Thoracic aorta (tissue), 2 donors: ENCODE measurements around the gene MS4A15. TPM values are rescaled to one million over a fixed set of nuclear protein-coding genes. Genes with fewer than 3 reads are reported as not detected.

Experiments
- ATAC-seq: fragments of 150-250 bp; one replicate; pipeline ENCODE4 v1.8.0; 2017; ENCODE audit warnings: low read depth; ENCODE audit not compliant: insufficient number of reproducible peaks, low FRiP score
- DNase-seq: peaks from one replicate; pipeline ENCODE4 v3.0.0-alpha.2; 2020; ENCODE audit warnings: low spot score
- H3K27ac ChIP-seq, 2 donors: fragments of 200-600 bp; sonication (generic); 1 replicate in 1 of 2; 2 replicates in 1 of 2; pipeline ENCODE4 v1.5.1; 2016; ENCODE audit warnings: mild to moderate bottlenecking in 2 of 2, moderate library complexity in 2 of 2
- H3K27me3 ChIP-seq: fragments of 200-600 bp; sonication (generic); replicated peaks from 2 replicates; pipeline ENCODE4 v1.6.0; 2016; ENCODE audit warnings: mild to moderate bottlenecking; ENCODE audit not compliant: insufficient read depth
- H3K36me3 ChIP-seq: fragments of 200-600 bp; sonication (generic); one replicate; pipeline ENCODE4 v1.5.1; 2016
- H3K4me1 ChIP-seq, 2 donors: fragments of 200-600 bp; sonication (generic); 1 replicate in 1 of 2; 2 replicates in 1 of 2; pipeline versions ENCODE4 v1.5.1 to v1.6.0; 2016; ENCODE audit warnings: low read depth in 2 of 2, mild to moderate bottlenecking in 1 of 2; ENCODE audit not compliant: control insufficient read depth in 1 of 2
- H3K4me3 ChIP-seq: fragments of 200-600 bp; sonication (generic); 2 replicates; pipeline ENCODE4 v1.5.1; 2016; ENCODE audit warnings: mild to moderate bottlenecking
- H3K9me3 ChIP-seq: fragments of 200-600 bp; sonication (generic); 2 replicates; pipeline ENCODE4 v1.5.1; 2016
- total RNA-seq, 2 donors: library from RNA; depleted of rRNA; stranded (reverse); fragments of >200 nt; gene quantifications; one replicate each; pipeline versions ENCODE4 v1.1.0 to v1.2.3, GENCODE V29; 2016
- TF ChIP-seq, protein P1 (sequence below): fragments of 200-600 bp; sonication (generic); IDR thresholded peaks from one replicate; pipeline ENCODE4 v1.5.1; 2019; ENCODE audit warnings: antibody characterized with exemption

MS4A15 gene
- total RNA-seq, 2 donors from 2014 or later = not detected

GRCh38 chr11:60776167-60776566 lies 19.5 kb downstream of the MS4A15 start:
- H3K36me3 ChIP-seq = no peaks in the 10 kb centered on the region
- no peaks in the 10 kb centered on the region for H3K9me3 ChIP-seq
- peaks cover 0 to 7% of the 10 kb centered on the region in 2 donors for H3K4me1 ChIP-seq
- H3K27me3 ChIP-seq = no peaks in the 10 kb centered on the region
- DNase-seq (no peak), ATAC-seq (no peak)
- TF ChIP-seq, protein P1, sequence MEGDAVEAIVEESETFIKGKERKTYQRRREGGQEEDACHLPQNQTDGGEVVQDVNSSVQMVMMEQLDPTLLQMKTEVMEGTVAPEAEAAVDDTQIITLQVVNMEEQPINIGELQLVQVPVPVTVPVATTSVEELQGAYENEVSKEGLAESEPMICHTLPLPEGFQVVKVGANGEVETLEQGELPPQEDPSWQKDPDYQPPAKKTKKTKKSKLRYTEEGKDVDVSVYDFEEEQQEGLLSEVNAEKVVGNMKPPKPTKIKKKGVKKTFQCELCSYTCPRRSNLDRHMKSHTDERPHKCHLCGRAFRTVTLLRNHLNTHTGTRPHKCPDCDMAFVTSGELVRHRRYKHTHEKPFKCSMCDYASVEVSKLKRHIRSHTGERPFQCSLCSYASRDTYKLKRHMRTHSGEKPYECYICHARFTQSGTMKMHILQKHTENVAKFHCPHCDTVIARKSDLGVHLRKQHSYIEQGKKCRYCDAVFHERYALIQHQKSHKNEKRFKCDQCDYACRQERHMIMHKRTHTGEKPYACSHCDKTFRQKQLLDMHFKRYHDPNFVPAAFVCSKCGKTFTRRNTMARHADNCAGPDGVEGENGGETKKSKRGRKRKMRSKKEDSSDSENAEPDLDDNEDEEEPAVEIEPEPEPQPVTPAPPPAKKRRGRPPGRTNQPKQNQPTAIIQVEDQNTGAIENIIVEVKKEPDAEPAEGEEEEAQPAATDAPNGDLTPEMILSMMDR = no peak
- no peak overlapping the region for H3K27ac ChIP-seq
- H3K4me3 ChIP-seq = no peak overlapping the region

DNA sequence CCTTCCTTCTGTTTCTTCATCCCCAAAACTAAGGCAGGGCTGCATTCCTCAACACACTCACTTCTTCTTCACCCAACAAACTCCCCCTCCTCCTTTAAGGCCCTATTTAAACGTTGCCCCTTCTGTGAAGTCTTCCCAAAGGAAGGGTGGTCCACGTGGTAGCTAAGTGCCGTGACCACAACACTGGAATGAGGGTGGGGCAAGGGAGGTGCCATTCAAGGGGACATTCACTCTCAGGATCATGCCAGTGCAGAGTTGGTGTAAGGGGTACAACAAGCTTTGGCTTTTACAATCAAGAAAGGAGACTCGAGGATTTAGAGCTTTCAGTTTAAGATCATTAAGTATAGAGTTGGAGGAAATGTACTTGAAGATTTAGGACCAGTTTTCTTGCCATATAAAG lies 20.4 kb downstream of the MS4A15 start:
- H3K36me3 ChIP-seq = no peaks in the 10 kb centered on the region
- no peak overlapping the region for H3K4me3 ChIP-seq
- DNase-seq = no peak
- H3K4me1 ChIP-seq = peaks cover 0 to 7% of the 10 kb centered on the region in 2 donors
- no peak for ATAC-seq
- no peaks in the 10 kb centered on the region for H3K27me3 ChIP-seq
- H3K27ac ChIP-seq = no peak overlapping the region
- TF ChIP-seq, protein P1 = no peak
- H3K9me3 ChIP-seq = no peaks in the 10 kb centered on the region

DNA sequence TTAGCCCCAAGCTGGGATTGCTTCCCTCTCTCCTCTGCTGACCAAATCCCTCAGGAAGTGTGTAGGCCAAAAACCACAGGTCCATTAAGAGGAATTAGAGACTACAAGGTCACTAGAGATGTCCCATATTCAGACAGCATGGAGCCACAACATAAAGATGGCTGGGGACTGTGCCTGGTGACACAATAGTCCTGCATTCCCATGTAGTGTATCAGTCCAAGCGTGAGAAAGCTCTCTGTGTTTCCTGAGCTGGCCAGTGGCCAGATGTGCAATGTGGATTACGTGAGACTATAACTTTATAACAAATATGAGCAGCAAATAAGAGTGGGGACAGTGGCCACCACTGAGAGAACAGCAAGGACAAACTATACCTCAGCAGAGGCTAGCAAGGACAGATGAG lies 20.9 kb downstream of the MS4A15 start:
- no peaks in the 10 kb centered on the region for H3K36me3 ChIP-seq
- no peak overlapping the region for H3K27ac ChIP-seq
- H3K4me3 ChIP-seq = no peak overlapping the region
- peak; percentile 34 for ATAC-seq
- TF ChIP-seq, protein P1 = no peak
- peaks cover 0 to 7% of the 10 kb centered on the region in 2 donors for H3K4me1 ChIP-seq
- H3K27me3 ChIP-seq = no peaks in the 10 kb centered on the region
- H3K9me3 ChIP-seq = no peaks in the 10 kb centered on the region
- no peak for DNase-seq

DNA sequence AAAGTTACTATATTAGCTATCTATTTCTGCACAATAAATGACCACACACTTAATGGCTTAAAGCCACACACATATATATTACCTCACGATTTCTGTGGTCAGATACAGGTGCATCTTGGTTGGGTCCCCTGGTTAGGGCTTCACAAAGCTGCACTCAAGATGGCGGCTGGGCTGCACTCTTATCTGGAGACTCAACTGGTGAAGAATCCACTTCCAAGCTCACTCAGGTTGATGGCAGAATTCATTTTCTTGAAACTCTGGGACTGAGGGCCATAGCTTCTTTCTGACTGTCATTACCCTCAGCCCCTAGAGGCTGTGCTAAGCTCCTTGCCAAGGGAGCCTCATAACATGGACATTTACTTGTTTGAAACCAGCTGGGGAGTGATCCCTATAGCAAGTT lies 23.4 kb downstream of the MS4A15 start:
- peaks cover 0 to 1% of the 10 kb centered on the region in 2 donors for H3K4me1 ChIP-seq
- DNase-seq = no peak

GRCh38 chr11:60780774-60781173 lies 24.1 kb downstream of the MS4A15 start:
- no peak overlapping the region for H3K4me3 ChIP-seq
- no peaks in the 10 kb centered on the region for H3K36me3 ChIP-seq
- H3K4me1 ChIP-seq = no peaks in the 10 kb centered on the region
- TF ChIP-seq, protein P1 = no peak
- ATAC-seq (no peak), DNase-seq (no peak)
- no peaks in the 10 kb centered on the region for H3K9me3 ChIP-seq
- H3K27me3 ChIP-seq = no peaks in the 10 kb centered on the region
- H3K27ac ChIP-seq = no peak overlapping the region

More for the DNA sequence above, 23.4 kb downstream of the MS4A15 start:
- no peaks in the 10 kb centered on the region for H3K27me3 ChIP-seq
- no peaks in the 10 kb centered on the region for H3K9me3 ChIP-seq
- TF ChIP-seq, protein P1 = no peak
- no peak overlapping the region for H3K27ac ChIP-seq
- no peak for ATAC-seq
- no peaks in the 10 kb centered on the region for H3K36me3 ChIP-seq
- no peak overlapping the region for H3K4me3 ChIP-seq
